ENCODE data around the gene CCDC27. TPM values are rescaled to one million over a fixed set of nuclear protein-coding genes. Genes with fewer than 3 reads are reported as not detected.

The CCDC27 gene
- total RNA-seq, 4 donors from 2014 or later = not detected

DNA sequence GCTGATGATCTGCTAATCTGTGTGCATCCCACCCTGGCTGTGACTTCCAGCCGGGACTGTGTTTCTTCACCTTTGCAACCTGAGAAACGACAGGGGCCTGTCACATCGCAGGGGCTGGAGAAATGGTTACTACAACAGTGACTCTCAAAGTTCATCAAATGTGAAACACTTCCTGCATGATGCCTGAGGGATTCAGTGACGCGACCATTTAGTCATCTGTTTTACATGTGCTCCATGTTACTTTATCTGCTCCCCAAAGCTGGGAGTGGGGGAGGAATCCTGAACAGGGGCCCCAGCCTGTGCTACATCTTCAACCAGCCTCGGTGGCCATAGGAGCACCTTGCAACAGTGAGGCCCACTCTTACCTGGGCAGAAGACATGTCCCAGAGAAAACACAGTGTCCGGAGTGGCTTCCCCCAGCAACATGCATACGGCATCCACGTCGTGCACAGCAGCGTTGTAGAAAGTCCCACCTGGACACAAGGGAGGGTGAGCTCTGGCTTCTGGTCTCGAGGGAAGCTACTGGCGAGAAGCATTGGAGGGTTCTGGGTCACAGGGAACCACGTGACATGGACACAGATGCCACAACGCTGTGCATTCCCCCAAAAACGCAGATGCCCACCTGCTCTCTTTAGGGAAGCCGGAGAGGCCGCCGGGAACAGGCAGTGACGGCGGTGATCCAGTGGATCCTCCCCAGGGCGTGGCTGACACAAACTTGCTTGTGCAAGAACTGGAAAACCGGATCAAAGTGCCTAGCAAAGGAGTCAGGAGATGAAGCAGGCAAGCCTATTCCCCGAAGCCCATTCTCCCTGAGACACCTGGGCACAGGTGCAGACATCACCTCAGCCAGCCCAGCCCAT, 9.6 kb upstream of the CCDC27 start:
- no peaks in the 10 kb centered on the region for H3K36me3 ChIP-seq

DNA sequence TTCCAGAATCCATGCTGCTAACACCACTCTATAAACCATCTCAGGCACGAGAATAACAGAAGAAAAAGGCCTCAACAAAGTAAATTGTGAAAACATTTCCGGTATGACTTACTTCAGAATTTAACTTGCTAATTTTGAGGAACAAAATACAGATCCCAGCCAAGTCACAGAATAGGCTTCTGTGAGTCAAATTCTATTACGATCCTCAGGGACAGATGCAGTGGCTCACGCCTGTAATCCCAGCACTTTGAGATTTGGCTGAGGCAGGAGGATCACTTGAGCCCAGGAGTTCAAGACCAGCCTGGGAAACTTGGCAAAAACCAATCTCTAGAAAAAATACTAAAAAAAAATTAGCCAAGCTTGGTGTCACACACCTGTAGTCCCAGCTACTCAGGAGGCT, 8.8 kb upstream of the CCDC27 start:
- Histone ChIP-seq H3K36me3 (no peaks in the 10 kb centered on the region), H3K27me3 (no peaks in the 10 kb centered on the region), H3K4me1 (peaks cover 4 to 16% (median 8%) of the 10 kb centered on the region in 4 donors), H3K27ac (no peak overlapping the region), H3K4me3 (no peak overlapping the region), H3K9me3 (no peaks in the 10 kb centered on the region)
- in situ Hi-C loops (cut with MboI; ENCODE audit: low pct_ligation_motif_present in 1 of 4, low pct_unique_long_range_greater_than_20kb in 1 of 4, low sequenced_read_pairs in 3 of 4) = no loop called here
- TF ChIP-seq POLR2AphosphoS5 (IDR thresholded peaks at IDR 0.05) (no peak), POLR2A (IDR thresholded peaks at IDR 0.05) (no peak), EP300 (IDR thresholded peaks at IDR 0.05; ENCODE audit: low read depth) (no peak)
- TF ChIP-seq, protein P1, sequence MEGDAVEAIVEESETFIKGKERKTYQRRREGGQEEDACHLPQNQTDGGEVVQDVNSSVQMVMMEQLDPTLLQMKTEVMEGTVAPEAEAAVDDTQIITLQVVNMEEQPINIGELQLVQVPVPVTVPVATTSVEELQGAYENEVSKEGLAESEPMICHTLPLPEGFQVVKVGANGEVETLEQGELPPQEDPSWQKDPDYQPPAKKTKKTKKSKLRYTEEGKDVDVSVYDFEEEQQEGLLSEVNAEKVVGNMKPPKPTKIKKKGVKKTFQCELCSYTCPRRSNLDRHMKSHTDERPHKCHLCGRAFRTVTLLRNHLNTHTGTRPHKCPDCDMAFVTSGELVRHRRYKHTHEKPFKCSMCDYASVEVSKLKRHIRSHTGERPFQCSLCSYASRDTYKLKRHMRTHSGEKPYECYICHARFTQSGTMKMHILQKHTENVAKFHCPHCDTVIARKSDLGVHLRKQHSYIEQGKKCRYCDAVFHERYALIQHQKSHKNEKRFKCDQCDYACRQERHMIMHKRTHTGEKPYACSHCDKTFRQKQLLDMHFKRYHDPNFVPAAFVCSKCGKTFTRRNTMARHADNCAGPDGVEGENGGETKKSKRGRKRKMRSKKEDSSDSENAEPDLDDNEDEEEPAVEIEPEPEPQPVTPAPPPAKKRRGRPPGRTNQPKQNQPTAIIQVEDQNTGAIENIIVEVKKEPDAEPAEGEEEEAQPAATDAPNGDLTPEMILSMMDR (IDR thresholded peaks at IDR 0.05) = no peak
- 69% methylated on average over 2 to 4 of the region's 4 CpGs for WGBS, 2 donors (ENCODE audit: low coverage in 1 of 2)
- intact Hi-C loops (cut with DNase I; ENCODE audit: low total_unique reads) = no loop called here
- no peak for DNase-seq

More for the DNA sequence above, 9.6 kb upstream of the CCDC27 start:
- no peak for DNase-seq
- H3K9me3 ChIP-seq = no peaks in the 10 kb centered on the region
- 60 to 87% methylated on average over 1 to 24 of the region's 24 CpGs for WGBS, 2 donors (ENCODE audit: low coverage in 1 of 2)
- no peaks in the 10 kb centered on the region for H3K27me3 ChIP-seq
- no peak overlapping the region for H3K4me3 ChIP-seq
- TF ChIP-seq POLR2A (IDR thresholded peaks at IDR 0.05) (no peak), EP300 (IDR thresholded peaks at IDR 0.05; ENCODE audit: low read depth) (no peak), POLR2AphosphoS5 (IDR thresholded peaks at IDR 0.05) (no peak)
- TF ChIP-seq, protein P1 (IDR thresholded peaks at IDR 0.05) = no peak
- H3K27ac ChIP-seq = no peak overlapping the region
- H3K4me1 ChIP-seq = peaks cover 1 to 13% (median 3%) of the 10 kb centered on the region in 4 donors
- intact Hi-C loops (cut with DNase I; ENCODE audit: low total_unique reads) = no loop called here
- in situ Hi-C loops (cut with MboI; ENCODE audit: low pct_ligation_motif_present in 1 of 4, low pct_unique_long_range_greater_than_20kb in 1 of 4, low sequenced_read_pairs in 3 of 4) = no loop called here

- in situ Hi-C loops (cut with MboI; ENCODE audit: low pct_ligation_motif_present in 1 of 4, low pct_unique_long_range_greater_than_20kb in 1 of 4, low sequenced_read_pairs in 3 of 4) (no loop called here), intact Hi-C loops (cut with DNase I; ENCODE audit: low total_unique reads) (no loop called here)
- Histone ChIP-seq H3K4me3 (no peak overlapping the region), H3K36me3 (no peaks in the 10 kb centered on the region), H3K9me3 (no peaks in the 10 kb centered on the region), H3K27me3 (no peaks in the 10 kb centered on the region), H3K27ac (no peak overlapping the region), H3K4me1 (peaks cover 4 to 16% (median 8%) of the 10 kb centered on the region in 4 donors)
- 60 to 95% methylated on average over 1 to 12 of the region's 12 CpGs for WGBS, 2 donors (ENCODE audit: low coverage in 1 of 2)
- DNase-seq = no peak
- TF ChIP-seq, protein P1 (IDR thresholded peaks at IDR 0.05) = no peak
- TF ChIP-seq POLR2A (IDR thresholded peaks at IDR 0.05) (no peak), EP300 (IDR thresholded peaks at IDR 0.05; ENCODE audit: low read depth) (no peak), POLR2AphosphoS5 (IDR thresholded peaks at IDR 0.05) (no peak)
Observed at GRCh38 chr1:3743826-3744225, 8.4 kb upstream of the CCDC27 start.

DNA sequence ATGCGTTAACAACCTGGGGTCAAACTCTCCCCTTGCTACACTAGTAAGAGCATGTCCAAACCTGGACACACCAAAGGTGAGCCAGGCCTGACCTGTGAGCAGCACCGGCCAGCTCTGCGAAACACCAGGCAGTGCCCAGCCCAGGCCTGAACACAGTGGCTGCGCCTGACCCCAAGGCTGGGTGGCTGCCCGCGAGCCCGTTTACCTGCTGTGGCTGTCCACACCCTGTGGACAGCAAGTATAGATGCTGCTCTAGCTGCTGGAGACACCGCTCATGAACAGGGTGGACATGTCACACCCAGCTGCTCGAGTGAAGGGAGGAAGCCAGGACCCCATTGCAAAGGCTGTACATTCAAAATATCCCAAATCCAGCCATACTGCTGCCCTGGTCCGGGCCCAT, 7.6 kb upstream of the CCDC27 start:
- H3K4me1 ChIP-seq = peaks cover 4 to 16% (median 8%) of the 10 kb centered on the region in 4 donors
- in situ Hi-C loops (cut with MboI; ENCODE audit: low pct_ligation_motif_present in 1 of 4, low pct_unique_long_range_greater_than_20kb in 1 of 4, low sequenced_read_pairs in 3 of 4) (no loop called here), intact Hi-C loops (cut with DNase I; ENCODE audit: low total_unique reads) (no loop called here)
- no peaks in the 10 kb centered on the region for H3K36me3 ChIP-seq
- no peak overlapping the region for H3K27ac ChIP-seq
- DNase-seq = no peak
- no peaks in the 10 kb centered on the region for H3K27me3 ChIP-seq
- 94% methylated on average over 9 of the region's 10 CpGs; no CpG with 5 or more reads in 1 of the 2 donors for WGBS, 2 donors (ENCODE audit: low coverage in 1 of 2)
- no peak for TF ChIP-seq POLR2A (IDR thresholded peaks at IDR 0.05)
- TF ChIP-seq POLR2AphosphoS5 (IDR thresholded peaks at IDR 0.05) = no peak
- TF ChIP-seq, protein P1 (IDR thresholded peaks at IDR 0.05) = no peak
- no peak for TF ChIP-seq EP300 (IDR thresholded peaks at IDR 0.05; ENCODE audit: low read depth)
- H3K9me3 ChIP-seq = no peaks in the 10 kb centered on the region
- H3K4me3 ChIP-seq = no peak overlapping the region

Measured in transverse colon (tissue), 4 donors.